ENCODE results near the gene RTF1. TPM values are rescaled to one million over a fixed set of nuclear protein-coding genes. Genes with fewer than 3 reads are reported as not detected.
"Not testable (repeated sequence)": the region's sequence is repeated elsewhere in the genome, so short reads cannot be mapped to it uniquely, and the experiment has no call there.

The RTF1 gene
- 42.0 TPM for polyA plus RNA-seq
- long read RNA-seq, donor 1, full-length matches to known transcripts = 5 of 5 reads
- long read RNA-seq, donor 1, partial matches to known transcripts = 0 of 5 reads
- long read RNA-seq, donor 1, other reads (novel, unspliced or antisense) = 0 of 5 reads
- long read RNA-seq, donor 2, full-length matches to known transcripts = 7 of 19 reads
- long read RNA-seq, donor 2, partial matches to known transcripts = 12 of 19 reads
- long read RNA-seq, donor 2, other reads (novel, unspliced or antisense) = 0 of 19 reads
- long read RNA-seq, donor 3 = 0 reads
- long read RNA-seq, donor 4, partial matches to known transcripts = 0 of 2 reads
- long read RNA-seq, donor 4, other reads (novel, unspliced or antisense) = 0 of 2 reads
- long read RNA-seq, donor 5, full-length matches to known transcripts = 6 of 6 reads
- long read RNA-seq, donor 5, partial matches to known transcripts = 0 of 6 reads
- long read RNA-seq, donor 5, other reads (novel, unspliced or antisense) = 0 of 6 reads
- long read RNA-seq, donor 6, full-length matches to known transcripts = 6 of 19 reads
- long read RNA-seq, donor 6, partial matches to known transcripts = 13 of 19 reads
- long read RNA-seq, donor 6, other reads (novel, unspliced or antisense) = 0 of 19 reads
- long read RNA-seq, donor 7, full-length matches to known transcripts = 4 of 4 reads
- long read RNA-seq, donor 7, partial matches to known transcripts = 0 of 4 reads
- long read RNA-seq, donor 7, other reads (novel, unspliced or antisense) = 0 of 4 reads
- long read RNA-seq, donor 8, full-length matches to known transcripts = 4 of 4 reads
- long read RNA-seq, donor 8, partial matches to known transcripts = 0 of 4 reads
- long read RNA-seq, donor 8, other reads (novel, unspliced or antisense) = 0 of 4 reads
- long read RNA-seq, donor 9, full-length matches to known transcripts = 2 of 2 reads
- long read RNA-seq, donor 9, partial matches to known transcripts = 0 of 2 reads
- long read RNA-seq, donor 9, other reads (novel, unspliced or antisense) = 0 of 2 reads
- long read RNA-seq, donor 10, full-length matches to known transcripts = 2 of 77 reads
- long read RNA-seq, donor 10, partial matches to known transcripts = 75 of 77 reads
- long read RNA-seq, donor 10, other reads (novel, unspliced or antisense) = 0 of 77 reads
- long read RNA-seq, donor 11, partial matches to known transcripts = 7 of 10 reads
- long read RNA-seq, donor 11, other reads (novel, unspliced or antisense) = 0 of 10 reads

- peak within 1 kb of the TSS; percentile 98 for H3K4me3 ChIP-seq (ENCODE audit: low read length)
- H3K27me3 ChIP-seq (ENCODE audit: control insufficient read depth, insufficient read depth, low read length) = no peaks in the 10 kb centered on the region
- WGBS (ENCODE audit: insufficient coverage, low lambda C conversion rate) = no CpG with 5 or more reads among the region's 74 CpGs
- peaks cover 9% of the 10 kb centered on the region for H3K4me1 ChIP-seq (ENCODE audit: control insufficient read depth, insufficient read depth, low read length)
- no peaks in the 10 kb centered on the region for H3K9me3 ChIP-seq (ENCODE audit: control insufficient read depth, low read depth, low read length)
- H3K36me3 ChIP-seq (ENCODE audit: control insufficient read depth, insufficient read depth, low read length) = no peaks in the 10 kb centered on the region
- peak within 1 kb of the TSS; percentile 96 for H3K27ac ChIP-seq (ENCODE audit: low read length)
- DNase-seq = peak; percentile 91 to 93
Measured at GRCh38 chr15:41416742-41417417, at the start of gene RTF1. RTF1 (plus strand) TSS chr15:41417095; CDS start chr15:41417116, 21 bp downstream.

GRCh38 chr15:41367418-41367817 is 49.5 kb upstream of the RTF1 start:
- Histone ChIP-seq H3K36me3 (ENCODE audit: control insufficient read depth, insufficient read depth, low read length) (peaks cover 25% of the 10 kb centered on the region), H3K4me1 (ENCODE audit: control insufficient read depth, insufficient read depth, low read length) (no peaks in the 10 kb centered on the region), H3K27ac (ENCODE audit: low read length) (no peak overlapping the region), H3K27me3 (ENCODE audit: control insufficient read depth, insufficient read depth, low read length) (no peaks in the 10 kb centered on the region), H3K9me3 (ENCODE audit: control insufficient read depth, low read depth, low read length) (no peaks in the 10 kb centered on the region), H3K4me3 (ENCODE audit: low read length) (no peak overlapping the region)
- DNase-seq = no peak
- WGBS (ENCODE audit: insufficient coverage, low lambda C conversion rate) = no CpG with 5 or more reads among the region's 3 CpGs

DNA sequence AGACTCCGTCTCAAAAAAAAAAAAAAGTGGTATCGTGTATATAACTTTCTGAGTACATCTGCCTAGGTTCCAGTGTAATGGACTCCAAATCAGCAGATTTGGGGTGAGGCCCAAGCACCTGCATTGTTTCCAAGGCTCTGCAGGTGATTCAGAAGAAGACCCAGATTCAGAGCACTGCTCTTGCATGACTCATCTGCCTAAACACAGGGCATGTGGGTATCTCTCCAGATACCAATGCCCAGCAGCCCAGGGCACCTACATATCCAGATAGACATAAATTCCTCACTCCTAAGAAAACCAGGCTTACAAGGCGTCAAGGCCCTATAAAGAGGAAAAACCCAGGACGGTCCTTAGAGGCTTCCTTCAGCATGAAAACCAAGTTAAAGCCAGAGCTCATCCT is 38.9 kb upstream of the RTF1 start:
- Histone ChIP-seq H3K36me3 (ENCODE audit: control insufficient read depth, insufficient read depth, low read length) (peaks cover 16% of the 10 kb centered on the region), H3K27me3 (ENCODE audit: control insufficient read depth, insufficient read depth, low read length) (no peaks in the 10 kb centered on the region), H3K4me1 (ENCODE audit: control insufficient read depth, insufficient read depth, low read length) (no peaks in the 10 kb centered on the region), H3K9me3 (ENCODE audit: control insufficient read depth, low read depth, low read length) (no peaks in the 10 kb centered on the region), H3K4me3 (ENCODE audit: low read length) (no peak overlapping the region), H3K27ac (ENCODE audit: low read length) (no peak overlapping the region)
- WGBS (ENCODE audit: insufficient coverage, low lambda C conversion rate) = no CpG with 5 or more reads among the region's 4 CpGs
- DNase-seq = no peak

GRCh38 chr15:41383974-41384749 is 32.7 kb upstream of the RTF1 start:
- not testable (repeated sequence) for DNase-seq; H3K4me1 ChIP-seq (ENCODE audit: control insufficient read depth, insufficient read depth, low read length); H3K4me3 ChIP-seq (ENCODE audit: low read length); H3K27me3 ChIP-seq (ENCODE audit: control insufficient read depth, insufficient read depth, low read length); H3K27ac ChIP-seq (ENCODE audit: low read length); H3K9me3 ChIP-seq (ENCODE audit: control insufficient read depth, low read depth, low read length)
- H3K36me3 ChIP-seq (ENCODE audit: control insufficient read depth, insufficient read depth, low read length) = peaks cover 14% of the 10 kb centered on the region
- WGBS (ENCODE audit: insufficient coverage, low lambda C conversion rate) = 100% methylated on average over 1 of the region's 9 CpGs

DNA sequence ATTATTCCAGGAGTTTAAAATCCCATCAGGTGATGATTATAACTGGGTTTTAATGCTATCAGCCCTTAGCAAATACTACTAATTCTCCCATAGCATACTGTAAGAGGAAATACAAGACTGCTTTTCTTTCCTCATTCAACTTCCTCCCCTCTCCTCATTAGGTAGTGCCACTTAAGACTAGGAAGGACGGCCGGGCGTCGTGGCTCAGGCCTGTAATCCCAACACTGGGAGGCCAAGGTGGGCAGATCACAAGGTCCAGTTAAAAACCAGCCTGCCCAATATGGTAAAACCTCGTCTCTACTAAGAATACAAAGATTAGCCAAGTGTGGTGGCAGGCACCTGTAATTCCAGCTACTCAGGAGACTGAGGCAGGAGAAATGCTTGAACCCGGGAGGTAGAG is 29.2 kb upstream of the RTF1 start:
- H3K27me3 ChIP-seq (ENCODE audit: control insufficient read depth, insufficient read depth, low read length) = no peaks in the 10 kb centered on the region
- no peak overlapping the region for H3K27ac ChIP-seq (ENCODE audit: low read length)
- H3K4me1 ChIP-seq (ENCODE audit: control insufficient read depth, insufficient read depth, low read length) = no peaks in the 10 kb centered on the region
- DNase-seq = no peak
- peaks cover 21% of the 10 kb centered on the region for H3K36me3 ChIP-seq (ENCODE audit: control insufficient read depth, insufficient read depth, low read length)
- WGBS (ENCODE audit: insufficient coverage, low lambda C conversion rate) = 43% methylated on average over 1 of the region's 6 CpGs
- no peak overlapping the region for H3K4me3 ChIP-seq (ENCODE audit: low read length)
- H3K9me3 ChIP-seq (ENCODE audit: control insufficient read depth, low read depth, low read length) = no peaks in the 10 kb centered on the region

- Histone ChIP-seq H3K9me3 (ENCODE audit: control insufficient read depth, low read depth, low read length) (no peaks in the 10 kb centered on the region), H3K36me3 (ENCODE audit: control insufficient read depth, insufficient read depth, low read length) (peaks cover 37% of the 10 kb centered on the region), H3K27me3 (ENCODE audit: control insufficient read depth, insufficient read depth, low read length) (no peaks in the 10 kb centered on the region), H3K4me3 (ENCODE audit: low read length) (no peak overlapping the region), H3K27ac (ENCODE audit: low read length) (no peak overlapping the region), H3K4me1 (ENCODE audit: control insufficient read depth, insufficient read depth, low read length) (no peaks in the 10 kb centered on the region)
- no peak for DNase-seq
- no CpG with 5 or more reads among the region's 2 CpGs for WGBS (ENCODE audit: insufficient coverage, low lambda C conversion rate)
Measured at GRCh38 chr15:41392659-41393058, 24.2 kb upstream of the RTF1 start.

GRCh38 chr15:41394924-41395323 is 22.0 kb upstream of the RTF1 start:
- H3K36me3 ChIP-seq (ENCODE audit: control insufficient read depth, insufficient read depth, low read length) = peaks cover 25% of the 10 kb centered on the region
- H3K9me3 ChIP-seq (ENCODE audit: control insufficient read depth, low read depth, low read length) = no peaks in the 10 kb centered on the region
- DNase-seq = no peak
- H3K27ac ChIP-seq (ENCODE audit: low read length) = no peak overlapping the region
- H3K27me3 ChIP-seq (ENCODE audit: control insufficient read depth, insufficient read depth, low read length) = no peaks in the 10 kb centered on the region
- WGBS (ENCODE audit: insufficient coverage, low lambda C conversion rate) = no CpG with 5 or more reads among the region's 4 CpGs
- H3K4me3 ChIP-seq (ENCODE audit: low read length) = no peak overlapping the region
- H3K4me1 ChIP-seq (ENCODE audit: control insufficient read depth, insufficient read depth, low read length) = no peaks in the 10 kb centered on the region

DNA sequence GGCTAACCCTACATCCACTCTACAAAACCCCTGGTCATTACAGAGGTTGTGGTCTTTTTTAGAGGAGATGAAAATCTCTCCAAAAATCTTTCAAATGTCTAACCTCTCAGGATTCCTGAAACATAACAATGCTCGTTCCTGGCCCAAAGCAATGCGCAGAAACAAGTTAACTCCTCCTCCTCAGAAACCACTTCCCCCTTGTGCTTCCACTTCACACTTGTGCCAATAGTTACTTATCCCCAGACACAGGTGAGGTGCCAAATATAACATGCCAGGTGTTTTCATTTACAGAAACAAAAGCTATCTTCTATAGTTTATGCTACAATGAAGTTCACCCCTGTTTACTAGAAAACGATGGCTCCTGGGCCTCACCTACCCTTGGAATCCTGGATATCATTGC is 20.8 kb upstream of the RTF1 start:
- Histone ChIP-seq H3K4me1 (ENCODE audit: control insufficient read depth, insufficient read depth, low read length) (no peaks in the 10 kb centered on the region), H3K36me3 (ENCODE audit: control insufficient read depth, insufficient read depth, low read length) (peaks cover 23% of the 10 kb centered on the region), H3K27ac (ENCODE audit: low read length) (no peak overlapping the region), H3K4me3 (ENCODE audit: low read length) (no peak overlapping the region), H3K9me3 (ENCODE audit: control insufficient read depth, low read depth, low read length) (no peaks in the 10 kb centered on the region), H3K27me3 (ENCODE audit: control insufficient read depth, insufficient read depth, low read length) (no peaks in the 10 kb centered on the region)
- no peak for DNase-seq
- 100% methylated on average over 1 of the region's 3 CpGs for WGBS (ENCODE audit: insufficient coverage, low lambda C conversion rate)

GRCh38 chr15:41401904-41402267 is 15.0 kb upstream of the RTF1 start:
- WGBS (ENCODE audit: insufficient coverage, low lambda C conversion rate) = 24% methylated on average over 4 of the region's 9 CpGs

More at GRCh38 chr15:41401904-41402267, 15.0 kb upstream of the RTF1 start:
- H3K27ac ChIP-seq (ENCODE audit: low read length) = peak overlapping the region; percentile 77
- H3K27me3 ChIP-seq (ENCODE audit: control insufficient read depth, insufficient read depth, low read length) = no peaks in the 10 kb centered on the region
- H3K4me1 ChIP-seq (ENCODE audit: control insufficient read depth, insufficient read depth, low read length) = no peaks in the 10 kb centered on the region
- H3K36me3 ChIP-seq (ENCODE audit: control insufficient read depth, insufficient read depth, low read length) = no peaks in the 10 kb centered on the region
- peak overlapping the region; percentile 88 for H3K4me3 ChIP-seq (ENCODE audit: low read length)
- H3K9me3 ChIP-seq (ENCODE audit: control insufficient read depth, low read depth, low read length) = no peaks in the 10 kb centered on the region
- no peak for DNase-seq
